HepG2 (cell line): Measurements from ENCODE around the gene MRPL54. TPM values are rescaled to one million over a fixed set of nuclear protein-coding genes. Genes with fewer than 3 reads are reported as not detected.

ENCODE experiments used
- ATAC-seq: fragments of 200-7000 bp; cut with Tn5 transposase; 3 replicates; pipeline ENCODE4 v1.9.1; 2020; ENCODE audit warnings: mild to moderate bottlenecking, moderate library complexity
- BruUV-seq: library from RNA; stranded (reverse); fragments of 400-500 nt; replicated peaks from 2 replicates; lab custom pipeline; 2021; lab: Mats Ljungman, UMichigan
- CTCF ChIA-PET: fragments of 300-600 bp; formaldehyde crosslinking; extraction: SDS; loops from one replicate; lab custom pipeline; 2021; ENCODE audit warnings: low total read pairs, inconsistent platforms, low intra/inter-chr PET ratio; lab: Yijun Ruan, JAX
- POLR2A ChIA-PET: fragments of 350-600 bp; sonication (Branson Sonifier 250); formaldehyde crosslinking; loops from one replicate; lab custom pipeline; 2020; ENCODE audit warnings: antibody characterized with exemption, inconsistent platforms; lab: Yijun Ruan, JAX
- DNase-seq: peaks from one replicate; pipeline ENCODE4 v3.0.0-alpha.2; 2015; ENCODE audit warnings: low spot score
- FAIRE-seq: peaks from 3 replicates; lab custom pipeline; 2011; peaks lifted over from hg19 to GRCh38; lab: Jason Lieb, UNC
- H2AFZ ChIP-seq: one replicate; pipeline ENCODE4 v1.6.1; 2011; ENCODE audit warnings: low read length, inconsistent platforms
- H3K27ac ChIP-seq: fragments of 300-600 bp; 3 replicates; pipeline ENCODE4 v1.8.0; 2011; ENCODE audit warnings: mixed run types, mild to moderate bottlenecking, mixed read lengths, low read length, inconsistent platforms; ENCODE audit not compliant: insufficient read depth; ENCODE audit errors: extremely low read length
- H3K27me3 ChIP-seq, 2 experiments: fragments of 200-600 bp in 1 of 2; 2 replicates in 1 of 2; 3 replicates in 1 of 2; pipeline versions ENCODE4 v1.6.0 to v1.8.0; 2011; ENCODE audit warnings: low read length in 2 of 2, mild to moderate bottlenecking in 2 of 2, moderate library complexity in 2 of 2, inconsistent platforms in 1 of 2; ENCODE audit not compliant: insufficient read depth in 2 of 2, control insufficient read depth in 1 of 2
- H3K36me3 ChIP-seq, 2 experiments: fragments of 200-600 bp in 1 of 2; replicated peaks in 1 of 2; 2 replicates in 1 of 2; 3 replicates in 1 of 2; pipeline versions ENCODE4 v1.5.1 to v1.8.0; 2011; ENCODE audit warnings: low read length in 2 of 2, inconsistent platforms in 1 of 2; ENCODE audit not compliant: insufficient read depth in 2 of 2, control insufficient read depth in 1 of 2
- H3K4me1 ChIP-seq: 2 replicates; pipeline ENCODE4 v1.5.1; 2012; ENCODE audit warnings: low read length, inconsistent platforms; ENCODE audit not compliant: insufficient read depth
- H3K4me2 ChIP-seq: 2 replicates; pipeline ENCODE4 v1.6.0; 2011; ENCODE audit warnings: low read depth, low read length, inconsistent platforms
- H3K4me3 ChIP-seq, 3 experiments: fragments of 200-600 bp in 1 of 3; sonication (generic), shearing (Covaris generic) in 1 of 3; replicated peaks in 1 of 3; 2 replicates each; pipeline ENCODE4 v1.5.1; 2011 to 2016; ENCODE audit warnings: low read length in 3 of 3, inconsistent platforms in 2 of 3, low read depth in 2 of 3, mild to moderate bottlenecking in 2 of 3, control low read depth in 1 of 3, mixed read lengths in 1 of 3; ENCODE audit not compliant: insufficient read depth in 1 of 3
- H3K79me2 ChIP-seq: one replicate; pipeline ENCODE4 v1.6.1; 2011; ENCODE audit warnings: low read length, inconsistent platforms; ENCODE audit not compliant: insufficient read depth
- H3K9ac ChIP-seq: 2 replicates; pipeline ENCODE4 v1.6.0; 2011; ENCODE audit warnings: mild to moderate bottlenecking, low read depth, low read length, inconsistent platforms; ENCODE audit not compliant: insufficient read depth
- H3K9me3 ChIP-seq: 2 replicates; pipeline ENCODE4 v1.5.1; 2012; ENCODE audit warnings: mild to moderate bottlenecking, low read length
- H4K20me1 ChIP-seq: 2 replicates; pipeline ENCODE4 v1.6.0; 2011; ENCODE audit warnings: inconsistent platforms, mild to moderate bottlenecking, low read length, moderate library complexity; ENCODE audit not compliant: insufficient read depth
- CCAR2 ChIP-seq: fragments of 200-400 bp; formaldehyde crosslinking; optimal IDR thresholded peaks from 2 replicates; pipeline ENCODE3; 2018; ENCODE audit warnings: low read depth, mild to moderate bottlenecking, low read length, moderate library complexity
- HNF4G ChIP-seq, 2 experiments: sonication (generic) in 1 of 2; formaldehyde crosslinking in 1 of 2; IDR thresholded peaks; 2 replicates each; pipeline versions ENCODE4 v1.4.0 to v1.6.1; 2011 to 2020; ENCODE audit warnings: borderline replicate concordance in 2 of 2, low read depth in 2 of 2, mild to moderate bottlenecking in 2 of 2, low read length in 1 of 2, missing genetic modification reagents in 1 of 2, moderate library complexity in 1 of 2
- NFIC ChIP-seq: IDR thresholded peaks from 2 replicates; pipeline ENCODE4 v1.6.1; 2012; ENCODE audit warnings: mild to moderate bottlenecking, low read length, inconsistent platforms
- POLR2AphosphoS5 ChIP-seq: IDR thresholded peaks from 2 replicates; pipeline ENCODE4 v1.6.1; 2012; ENCODE audit warnings: low read depth, low read length
- SMAD3 ChIP-seq: sonication (generic); formaldehyde crosslinking; IDR thresholded peaks from 2 replicates; pipeline ENCODE4 v1.4.0; 2020; ENCODE audit warnings: missing genetic modification reagents
- ZBTB42 ChIP-seq: sonication (generic); formaldehyde crosslinking; IDR thresholded peaks from 2 replicates; pipeline ENCODE4 v1.5.0; 2020; ENCODE audit warnings: mild to moderate bottlenecking, missing genetic modification reagents
- ZNF510 ChIP-seq: sonication (generic); formaldehyde crosslinking; IDR thresholded peaks from 2 replicates; pipeline ENCODE4 v1.4.0; 2020; ENCODE audit warnings: low read depth, mild to moderate bottlenecking, missing genetic modification reagents
- ZNF557 ChIP-seq: sonication (generic); formaldehyde crosslinking; IDR thresholded peaks from 2 replicates; pipeline ENCODE4 v1.4.0; 2020; ENCODE audit warnings: missing genetic modification reagents
- WGBS: methylation state at CpG from one replicate; pipeline ENCODE4 v1.1.6; 2017; ENCODE audit warnings: low lambda C conversion rate; 5-methylcytosine and 5-hydroxymethylcytosine counted together
- in situ Hi-C: cut with HindIII; loops from 2 replicates; pipeline ENCODE4 v1.10.0; 2017; ENCODE audit warnings: low pct_unique_long_range_greater_than_20kb; ENCODE audit not compliant: extremely low pct_ligation_motif_present
- intact Hi-C: fragments of 100-400 bp; cut with micrococcal nuclease; formaldehyde crosslinking; loops from one replicate; pipeline ENCODE4 v1.10.0; 2022; ENCODE audit not compliant: unreplicated experiment
- polyA plus RNA-seq, 8 experiments: library from polyadenylated mRNA; depleted of rRNA in 3 of 8; stranded (reverse) in 7 of 8; unstranded in 1 of 8; fragments of >200 nt; fragmentation: Illumina TruSeq in 4 of 8; extraction: Trizol in 4 of 8; gene quantifications; 2 replicates each; pipeline versions ENCODE4 v1.2.1 to v1.2.3, GENCODE V29; 2011 to 2016; ENCODE audit warnings: low read depth in 4 of 8, missing spikeins in 1 of 8, mixed read lengths in 1 of 8; ENCODE audit not compliant: insufficient read depth in 1 of 8
- total RNA-seq, 5 experiments: library from RNA; depleted of rRNA; stranded (reverse); fragments of >200 nt; fragmentation: Illumina TruSeq; extraction: Trizol; gene quantifications; 2 replicates each; pipeline ENCODE4 v1.2.3, GENCODE V29; 2016; ENCODE audit warnings: low read depth in 1 of 5
- TF ChIP-seq, protein P1 (sequence below): sonication (generic); formaldehyde crosslinking; IDR thresholded peaks from 2 replicates; pipeline ENCODE4 v1.4.0; 2020; ENCODE audit warnings: missing genetic modification reagents, borderline replicate concordance
- TF ChIP-seq, protein P2 (sequence below): sonication (generic); formaldehyde crosslinking; IDR thresholded peaks from 2 replicates; pipeline ENCODE4 v1.4.0; 2020; ENCODE audit warnings: missing genetic modification reagents

Gene MRPL54
- total and polyA plus RNA-seq, 2 of the 13 experiments (the other 11 are each of a cell fraction or from before 2014, with no cell fraction given), result 36.8 to 66.9 TPM

DNA sequence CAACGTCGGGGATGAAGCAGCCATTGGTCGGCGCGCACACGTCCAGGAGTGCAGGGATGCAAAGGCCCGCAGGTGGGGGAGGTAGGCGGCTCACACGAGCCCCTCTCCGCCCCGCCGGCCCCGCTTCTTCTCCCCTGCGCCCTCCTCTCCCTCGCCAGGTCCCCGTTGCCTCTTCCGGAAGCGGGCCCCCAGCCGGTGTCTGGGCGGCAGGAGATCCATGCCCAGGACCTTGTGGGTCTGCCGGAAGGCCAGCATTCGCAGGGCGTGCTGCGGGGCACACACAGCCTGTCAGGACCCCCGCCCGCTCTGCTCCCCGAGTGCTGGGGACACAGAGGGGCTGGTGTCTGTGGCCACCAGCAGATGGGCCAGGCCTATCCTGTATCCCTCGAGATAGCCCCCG lies 43.4 kb downstream of the MRPL54 start:
- H3K9me3 ChIP-seq, result no peaks in the 10 kb centered on the region
- H3K4me1 ChIP-seq, result no peaks in the 10 kb centered on the region
- no peak overlapping the region for H3K4me2 ChIP-seq
- POLR2A ChIA-PET, result no interaction called here
- in situ Hi-C loops, result no loop called here
- no peak for DNase-seq
- no TSS peak for BruUV-seq
- H4K20me1 ChIP-seq, result no peaks in the 10 kb centered on the region
- no peak overlapping the region for H3K9ac ChIP-seq
- no peak overlapping the region for H2AFZ ChIP-seq
- intact Hi-C loops, result no loop called here
- TF ChIP-seq, protein P1, sequence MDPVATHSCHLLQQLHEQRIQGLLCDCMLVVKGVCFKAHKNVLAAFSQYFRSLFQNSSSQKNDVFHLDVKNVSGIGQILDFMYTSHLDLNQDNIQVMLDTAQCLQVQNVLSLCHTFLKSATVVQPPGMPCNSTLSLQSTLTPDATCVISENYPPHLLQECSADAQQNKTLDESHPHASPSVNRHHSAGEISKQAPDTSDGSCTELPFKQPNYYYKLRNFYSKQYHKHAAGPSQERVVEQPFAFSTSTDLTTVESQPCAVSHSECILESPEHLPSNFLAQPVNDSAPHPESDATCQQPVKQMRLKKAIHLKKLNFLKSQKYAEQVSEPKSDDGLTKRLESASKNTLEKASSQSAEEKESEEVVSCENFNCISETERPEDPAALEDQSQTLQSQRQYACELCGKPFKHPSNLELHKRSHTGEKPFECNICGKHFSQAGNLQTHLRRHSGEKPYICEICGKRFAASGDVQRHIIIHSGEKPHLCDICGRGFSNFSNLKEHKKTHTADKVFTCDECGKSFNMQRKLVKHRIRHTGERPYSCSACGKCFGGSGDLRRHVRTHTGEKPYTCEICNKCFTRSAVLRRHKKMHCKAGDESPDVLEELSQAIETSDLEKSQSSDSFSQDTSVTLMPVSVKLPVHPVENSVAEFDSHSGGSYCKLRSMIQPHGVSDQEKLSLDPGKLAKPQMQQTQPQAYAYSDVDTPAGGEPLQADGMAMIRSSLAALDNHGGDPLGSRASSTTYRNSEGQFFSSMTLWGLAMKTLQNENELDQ, result no peak
- no peak for TF ChIP-seq ZBTB42 (CRISPR knock-in tag)
- no peak for TF ChIP-seq ZNF557
- TF ChIP-seq CCAR2, result no peak
- TF ChIP-seq ZNF510, result no peak
- no peak for TF ChIP-seq HNF4G (IDR thresholded peaks at IDR 0.05; ENCODE audit: borderline replicate concordance, low read depth, low read length)
- no peak for TF ChIP-seq HNF4G (CRISPR knock-in tag; IDR thresholded peaks at IDR 0.05; ENCODE audit: borderline replicate concordance, low read depth)
- FAIRE-seq, result no peak
- H3K27me3 ChIP-seq, result peaks cover 8 to 52% of the 10 kb centered on the region in 2 experiments
- 51% methylated on average over 9 of the region's 29 CpGs for WGBS
- H3K4me3 ChIP-seq, result no peak overlapping the region
- CTCF ChIA-PET, result no interaction called here
- no peak overlapping the region for H3K27ac ChIP-seq
- no peak for ATAC-seq
- H3K36me3 ChIP-seq, result no peaks in the 10 kb centered on the region
- H3K79me2 ChIP-seq, result no peaks in the 10 kb centered on the region

DNA sequence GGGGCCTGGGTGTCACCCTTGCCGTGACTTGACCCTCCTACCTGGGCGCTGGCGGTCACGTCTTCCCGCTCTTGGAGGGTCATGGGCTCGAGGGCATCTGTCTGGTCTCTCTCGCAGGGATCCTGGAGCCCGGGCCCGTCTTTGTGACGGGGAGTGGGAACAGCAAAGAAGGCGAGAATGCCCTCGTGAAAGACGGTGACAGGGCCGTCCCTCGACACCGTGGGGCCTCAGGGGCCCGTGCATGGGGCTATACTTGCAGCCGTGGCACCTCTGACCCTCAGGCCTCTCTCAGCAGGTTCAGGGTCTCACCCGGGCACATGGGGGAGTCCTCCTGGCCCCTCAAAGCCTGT lies 44.6 kb downstream of the MRPL54 start:
- H3K9me3 ChIP-seq, result no peaks in the 10 kb centered on the region
- no peaks in the 10 kb centered on the region for H3K79me2 ChIP-seq
- H3K4me2 ChIP-seq, result no peak overlapping the region
- intact Hi-C loops (no loop called here), in situ Hi-C loops (no loop called here)
- ATAC-seq, result no peak
- 11% methylated on average over 9 of the region's 19 CpGs for WGBS
- POLR2A ChIA-PET, result no interaction called here
- H3K4me3 ChIP-seq, result no peak overlapping the region
- H3K27ac ChIP-seq, result no peak overlapping the region
- no TSS peak for BruUV-seq
- H4K20me1 ChIP-seq, result no peaks in the 10 kb centered on the region
- H3K4me1 ChIP-seq, result no peaks in the 10 kb centered on the region
- CTCF ChIA-PET, result no interaction called here
- no peak overlapping the region for H2AFZ ChIP-seq
- peaks cover 5 to 41% of the 10 kb centered on the region in 2 experiments for H3K27me3 ChIP-seq
- DNase-seq, result no peak
- H3K9ac ChIP-seq, result no peak overlapping the region
- no peak for FAIRE-seq
- no peaks in the 10 kb centered on the region for H3K36me3 ChIP-seq
- TF ChIP-seq, protein P2, sequence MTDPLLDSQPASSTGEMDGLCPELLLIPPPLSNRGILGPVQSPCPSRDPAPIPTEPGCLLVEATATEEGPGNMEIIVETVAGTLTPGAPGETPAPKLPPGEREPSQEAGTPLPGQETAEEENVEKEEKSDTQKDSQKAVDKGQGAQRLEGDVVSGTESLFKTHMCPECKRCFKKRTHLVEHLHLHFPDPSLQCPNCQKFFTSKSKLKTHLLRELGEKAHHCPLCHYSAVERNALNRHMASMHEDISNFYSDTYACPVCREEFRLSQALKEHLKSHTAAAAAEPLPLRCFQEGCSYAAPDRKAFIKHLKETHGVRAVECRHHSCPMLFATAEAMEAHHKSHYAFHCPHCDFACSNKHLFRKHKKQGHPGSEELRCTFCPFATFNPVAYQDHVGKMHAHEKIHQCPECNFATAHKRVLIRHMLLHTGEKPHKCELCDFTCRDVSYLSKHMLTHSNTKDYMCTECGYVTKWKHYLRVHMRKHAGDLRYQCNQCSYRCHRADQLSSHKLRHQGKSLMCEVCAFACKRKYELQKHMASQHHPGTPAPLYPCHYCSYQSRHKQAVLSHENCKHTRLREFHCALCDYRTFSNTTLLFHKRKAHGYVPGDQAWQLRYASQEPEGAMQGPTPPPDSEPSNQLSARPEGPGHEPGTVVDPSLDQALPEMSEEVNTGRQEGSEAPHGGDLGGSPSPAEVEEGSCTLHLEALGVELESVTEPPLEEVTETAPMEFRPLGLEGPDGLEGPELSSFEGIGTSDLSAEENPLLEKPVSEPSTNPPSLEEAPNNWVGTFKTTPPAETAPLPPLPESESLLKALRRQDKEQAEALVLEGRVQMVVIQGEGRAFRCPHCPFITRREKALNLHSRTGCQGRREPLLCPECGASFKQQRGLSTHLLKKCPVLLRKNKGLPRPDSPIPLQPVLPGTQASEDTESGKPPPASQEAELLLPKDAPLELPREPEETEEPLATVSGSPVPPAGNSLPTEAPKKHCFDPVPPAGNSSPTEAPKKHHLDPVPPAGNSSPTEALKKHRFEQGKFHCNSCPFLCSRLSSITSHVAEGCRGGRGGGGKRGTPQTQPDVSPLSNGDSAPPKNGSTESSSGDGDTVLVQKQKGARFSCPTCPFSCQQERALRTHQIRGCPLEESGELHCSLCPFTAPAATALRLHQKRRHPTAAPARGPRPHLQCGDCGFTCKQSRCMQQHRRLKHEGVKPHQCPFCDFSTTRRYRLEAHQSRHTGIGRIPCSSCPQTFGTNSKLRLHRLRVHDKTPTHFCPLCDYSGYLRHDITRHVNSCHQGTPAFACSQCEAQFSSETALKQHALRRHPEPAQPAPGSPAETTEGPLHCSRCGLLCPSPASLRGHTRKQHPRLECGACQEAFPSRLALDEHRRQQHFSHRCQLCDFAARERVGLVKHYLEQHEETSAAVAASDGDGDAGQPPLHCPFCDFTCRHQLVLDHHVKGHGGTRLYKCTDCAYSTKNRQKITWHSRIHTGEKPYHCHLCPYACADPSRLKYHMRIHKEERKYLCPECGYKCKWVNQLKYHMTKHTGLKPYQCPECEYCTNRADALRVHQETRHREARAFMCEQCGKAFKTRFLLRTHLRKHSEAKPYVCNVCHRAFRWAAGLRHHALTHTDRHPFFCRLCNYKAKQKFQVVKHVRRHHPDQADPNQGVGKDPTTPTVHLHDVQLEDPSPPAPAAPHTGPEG (CRISPR knock-in tag), result no peak
- no peak for TF ChIP-seq NFIC
- no peak for TF ChIP-seq SMAD3 (CRISPR knock-in tag)
- TF ChIP-seq POLR2AphosphoS5, result no peak
